Measurements from ENCODE around the gene CR1L. TPM values are rescaled to one million over a fixed set of nuclear protein-coding genes. Genes with fewer than 3 reads are reported as not detected.
"Not testable (repeated sequence)": the region's sequence is repeated elsewhere in the genome, so short reads cannot be mapped to it uniquely, and the experiment has no call there.

Gene CR1L
- total RNA-seq, 1 experiment from 2014 or later = not detected

DNA sequence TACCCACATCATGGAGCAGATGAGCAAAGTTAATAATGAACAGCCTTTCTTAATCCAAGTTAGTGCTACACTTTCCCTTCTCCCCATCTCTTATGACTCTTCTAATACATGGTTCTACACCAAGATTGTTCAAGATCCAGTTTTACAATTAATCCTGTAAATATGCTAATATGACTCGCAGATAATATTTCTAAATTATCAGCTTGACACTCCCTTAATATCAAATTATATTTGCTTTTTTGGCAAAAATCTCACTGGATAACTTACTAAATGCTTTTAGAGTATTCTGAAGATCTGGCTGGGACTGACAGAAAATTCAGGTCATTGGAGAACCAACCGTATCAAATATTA, 24.4 kb upstream of the CR1L start:
- CTCF ChIA-PET = interaction anchor here (0.7 to 1.1 kb wide), 2 partner anchors 41 to 143 kb away, joined by 3 read pairs; no protein-coding TSS in a partner anchor
- Histone ChIP-seq H3K36me3 (ENCODE audit: insufficient read depth, low read length, poor library complexity, severe bottlenecking) (no peaks in the 10 kb centered on the region), H3K27ac (ENCODE audit: low read depth, low read length, poor library complexity, severe bottlenecking) (no peak overlapping the region), H3K27me3 (replicated peaks; ENCODE audit: insufficient read depth, low read depth, low read length, poor library complexity) (peaks cover 4% of the 10 kb centered on the region), H3K4me1 (ENCODE audit: insufficient read depth, low read length, poor library complexity, severe bottlenecking) (no peaks in the 10 kb centered on the region), H3K4me3 (ENCODE audit: low read depth, low read length, poor library complexity, severe bottlenecking) (no peak overlapping the region), H3K9me3 (ENCODE audit: low read depth, low read length, poor library complexity, severe bottlenecking) (no peaks in the 10 kb centered on the region)
- BruUV-seq (replicated peaks) = no TSS peak
- intact Hi-C loops (cut with micrococcal nuclease; ENCODE audit: unreplicated experiment) = no loop called here
- POLR2A ChIA-PET (ENCODE audit: low non-redundant PET) = no interaction called here
- TF ChIP-seq, protein P1, sequence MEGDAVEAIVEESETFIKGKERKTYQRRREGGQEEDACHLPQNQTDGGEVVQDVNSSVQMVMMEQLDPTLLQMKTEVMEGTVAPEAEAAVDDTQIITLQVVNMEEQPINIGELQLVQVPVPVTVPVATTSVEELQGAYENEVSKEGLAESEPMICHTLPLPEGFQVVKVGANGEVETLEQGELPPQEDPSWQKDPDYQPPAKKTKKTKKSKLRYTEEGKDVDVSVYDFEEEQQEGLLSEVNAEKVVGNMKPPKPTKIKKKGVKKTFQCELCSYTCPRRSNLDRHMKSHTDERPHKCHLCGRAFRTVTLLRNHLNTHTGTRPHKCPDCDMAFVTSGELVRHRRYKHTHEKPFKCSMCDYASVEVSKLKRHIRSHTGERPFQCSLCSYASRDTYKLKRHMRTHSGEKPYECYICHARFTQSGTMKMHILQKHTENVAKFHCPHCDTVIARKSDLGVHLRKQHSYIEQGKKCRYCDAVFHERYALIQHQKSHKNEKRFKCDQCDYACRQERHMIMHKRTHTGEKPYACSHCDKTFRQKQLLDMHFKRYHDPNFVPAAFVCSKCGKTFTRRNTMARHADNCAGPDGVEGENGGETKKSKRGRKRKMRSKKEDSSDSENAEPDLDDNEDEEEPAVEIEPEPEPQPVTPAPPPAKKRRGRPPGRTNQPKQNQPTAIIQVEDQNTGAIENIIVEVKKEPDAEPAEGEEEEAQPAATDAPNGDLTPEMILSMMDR (conservative IDR thresholded peaks at IDR 0.05; ENCODE audit: low read depth, low read length) = no peak
- no peak for TF ChIP-seq EZH2 (IDR thresholded peaks at IDR 0.05; ENCODE audit: borderline replicate concordance, low read depth, low read length, poor library complexity, severe bottlenecking)
- no peak for DNase-seq (ENCODE audit: low spot score)

DNA sequence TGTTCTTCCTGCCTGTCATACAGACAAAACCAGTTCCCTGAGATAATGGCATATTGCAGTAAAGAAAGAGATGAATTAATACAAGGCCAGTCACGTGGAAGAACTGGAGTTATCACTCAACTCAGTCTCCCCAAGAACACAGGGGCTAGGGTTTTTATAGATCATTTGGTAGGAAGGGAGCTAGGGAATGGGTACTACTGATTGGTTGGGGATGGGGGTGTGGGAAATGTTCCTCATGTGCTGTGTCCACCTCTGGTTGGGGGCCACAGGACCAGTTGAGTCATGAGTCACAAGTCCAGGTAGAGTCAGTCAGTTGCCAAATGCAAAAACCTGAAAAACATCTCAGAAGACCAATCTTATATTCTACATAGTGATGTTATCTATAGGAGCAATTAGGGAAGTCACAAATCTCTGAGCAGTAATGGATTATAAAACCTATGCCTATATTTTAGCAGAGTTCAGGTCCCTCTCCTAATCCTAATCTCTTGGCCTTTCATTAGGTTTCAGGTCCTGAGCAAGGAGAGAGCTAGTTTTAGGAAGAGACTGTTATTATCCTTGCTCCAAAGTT, 19.3 kb upstream of the CR1L start:
- BruUV-seq (replicated peaks); DNase-seq (ENCODE audit: low spot score); POLR2A ChIA-PET (ENCODE audit: low non-redundant PET): not testable (repeated sequence)

DNA sequence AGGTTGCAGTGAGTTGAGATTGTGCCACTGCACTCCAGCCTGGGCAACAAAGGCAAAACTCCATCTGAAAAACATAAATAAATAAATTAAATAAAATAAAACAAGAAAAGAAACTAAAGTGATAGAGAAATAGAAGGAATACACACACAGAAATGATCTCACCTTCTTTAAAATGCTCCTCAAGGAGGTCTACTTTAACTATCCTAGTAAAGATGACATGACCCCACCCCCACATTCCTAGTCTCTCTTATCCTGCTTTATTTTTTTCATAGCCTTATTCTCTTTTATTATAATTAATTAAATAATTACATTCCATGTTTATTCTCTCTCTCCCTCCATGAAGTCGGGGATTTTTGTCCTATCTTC, 18.0 kb upstream of the CR1L start:
- CTCF ChIA-PET = no interaction called here
- TF ChIP-seq, protein P1 (conservative IDR thresholded peaks at IDR 0.05; ENCODE audit: low read depth, low read length) = no peak

More for the DNA sequence above, 19.3 kb upstream of the CR1L start:
- intact Hi-C loops (cut with micrococcal nuclease; ENCODE audit: unreplicated experiment); H3K27me3 ChIP-seq (replicated peaks; ENCODE audit: insufficient read depth, low read depth, low read length, poor library complexity); H3K4me1 ChIP-seq (ENCODE audit: insufficient read depth, low read length, poor library complexity, severe bottlenecking); H3K36me3 ChIP-seq (ENCODE audit: insufficient read depth, low read length, poor library complexity, severe bottlenecking); CTCF ChIA-PET; H3K4me3 ChIP-seq (ENCODE audit: low read depth, low read length, poor library complexity, severe bottlenecking); H3K27ac ChIP-seq (ENCODE audit: low read depth, low read length, poor library complexity, severe bottlenecking); H3K9me3 ChIP-seq (ENCODE audit: low read depth, low read length, poor library complexity, severe bottlenecking): not testable (repeated sequence)

DNA sequence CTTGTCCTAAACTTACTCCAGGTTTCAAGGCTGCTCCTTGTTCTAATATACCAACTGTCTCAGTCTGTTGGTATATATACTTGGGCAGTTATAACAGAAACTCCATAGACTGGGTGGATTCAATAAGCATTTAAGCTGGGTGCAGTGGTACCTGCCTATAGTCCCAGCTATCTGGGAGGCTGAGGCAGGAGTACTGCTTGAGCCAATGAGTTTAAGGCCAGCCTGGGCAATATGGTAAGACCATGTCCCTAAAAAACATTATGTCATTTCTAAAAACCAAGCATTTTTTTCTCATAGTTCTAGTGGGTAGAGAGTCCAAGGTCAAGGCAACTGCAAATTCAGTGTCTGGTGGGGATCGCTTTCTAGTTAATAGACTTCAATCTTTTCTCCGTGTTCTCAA, 17.4 kb upstream of the CR1L start:
- Histone ChIP-seq H3K36me3 (ENCODE audit: insufficient read depth, low read length, poor library complexity, severe bottlenecking) (no peaks in the 10 kb centered on the region), H3K4me3 (ENCODE audit: low read depth, low read length, poor library complexity, severe bottlenecking) (no peak overlapping the region), H3K27ac (ENCODE audit: low read depth, low read length, poor library complexity, severe bottlenecking) (no peak overlapping the region), H3K4me1 (ENCODE audit: insufficient read depth, low read length, poor library complexity, severe bottlenecking) (no peaks in the 10 kb centered on the region), H3K27me3 (replicated peaks; ENCODE audit: insufficient read depth, low read depth, low read length, poor library complexity) (no peaks in the 10 kb centered on the region), H3K9me3 (ENCODE audit: low read depth, low read length, poor library complexity, severe bottlenecking) (no peaks in the 10 kb centered on the region)
- no peak for TF ChIP-seq EZH2 (IDR thresholded peaks at IDR 0.05; ENCODE audit: borderline replicate concordance, low read depth, low read length, poor library complexity, severe bottlenecking)
- TF ChIP-seq, protein P1 (conservative IDR thresholded peaks at IDR 0.05; ENCODE audit: low read depth, low read length) = no peak
- intact Hi-C loops (cut with micrococcal nuclease; ENCODE audit: unreplicated experiment) = no loop called here
- no peak for DNase-seq (ENCODE audit: low spot score)
- BruUV-seq (replicated peaks) = no TSS peak
- CTCF ChIA-PET = no interaction called here
- POLR2A ChIA-PET (ENCODE audit: low non-redundant PET) = no interaction called here

More for the DNA sequence above, 18.0 kb upstream of the CR1L start:
- no peak for DNase-seq (ENCODE audit: low spot score)
- BruUV-seq (replicated peaks) = no TSS peak
- no peaks in the 10 kb centered on the region for H3K27me3 ChIP-seq (replicated peaks; ENCODE audit: insufficient read depth, low read depth, low read length, poor library complexity)
- no peaks in the 10 kb centered on the region for H3K36me3 ChIP-seq (ENCODE audit: insufficient read depth, low read length, poor library complexity, severe bottlenecking)
- H3K27ac ChIP-seq (ENCODE audit: low read depth, low read length, poor library complexity, severe bottlenecking) = no peak overlapping the region
- no peaks in the 10 kb centered on the region for H3K9me3 ChIP-seq (ENCODE audit: low read depth, low read length, poor library complexity, severe bottlenecking)
- no peaks in the 10 kb centered on the region for H3K4me1 ChIP-seq (ENCODE audit: insufficient read depth, low read length, poor library complexity, severe bottlenecking)
- no peak overlapping the region for H3K4me3 ChIP-seq (ENCODE audit: low read depth, low read length, poor library complexity, severe bottlenecking)
- intact Hi-C loops (cut with micrococcal nuclease; ENCODE audit: unreplicated experiment) = no loop called here
- POLR2A ChIA-PET (ENCODE audit: low non-redundant PET) = no interaction called here

Data from A673 (cell line).